Measurements from ENCODE around the gene TRIM63. TPM values are rescaled to one million over a fixed set of nuclear protein-coding genes. Genes with fewer than 3 reads are reported as not detected.

The TRIM63 gene
- total RNA-seq, 3 donors from 2014 or later (not counting 1 experiment from before 2014, with no cell fraction given), result not detected

- ATAC-seq (no peak), DNase-seq (no peak)
- Histone ChIP-seq H3K4me1 (ENCODE audit: control insufficient read depth, insufficient read depth, low read length) (no peaks in the 10 kb centered on the region), H3K27me3 (ENCODE audit: control insufficient read depth, insufficient read depth, low read length) (no peaks in the 10 kb centered on the region), H3K27ac (ENCODE audit: low read length) (no peak overlapping the region), H3K4me3 (ENCODE audit: low read length) (no peak overlapping the region), H3K9me3 (ENCODE audit: control insufficient read depth, insufficient read depth, low read length) (no peaks in the 10 kb centered on the region), H3K36me3 (ENCODE audit: control insufficient read depth, insufficient read depth, low read length) (no peaks in the 10 kb centered on the region)
- H3K4me1 Mint-ChIP-seq, result no peaks in the 10 kb centered on the region
- peaks cover 12% of the 10 kb centered on the region in 2 donors for H3K27me3 Mint-ChIP-seq (ENCODE audit: low read depth in 2 of 2)
- no peak overlapping the region for H3K27ac Mint-ChIP-seq
- TF ChIP-seq, protein P1, sequence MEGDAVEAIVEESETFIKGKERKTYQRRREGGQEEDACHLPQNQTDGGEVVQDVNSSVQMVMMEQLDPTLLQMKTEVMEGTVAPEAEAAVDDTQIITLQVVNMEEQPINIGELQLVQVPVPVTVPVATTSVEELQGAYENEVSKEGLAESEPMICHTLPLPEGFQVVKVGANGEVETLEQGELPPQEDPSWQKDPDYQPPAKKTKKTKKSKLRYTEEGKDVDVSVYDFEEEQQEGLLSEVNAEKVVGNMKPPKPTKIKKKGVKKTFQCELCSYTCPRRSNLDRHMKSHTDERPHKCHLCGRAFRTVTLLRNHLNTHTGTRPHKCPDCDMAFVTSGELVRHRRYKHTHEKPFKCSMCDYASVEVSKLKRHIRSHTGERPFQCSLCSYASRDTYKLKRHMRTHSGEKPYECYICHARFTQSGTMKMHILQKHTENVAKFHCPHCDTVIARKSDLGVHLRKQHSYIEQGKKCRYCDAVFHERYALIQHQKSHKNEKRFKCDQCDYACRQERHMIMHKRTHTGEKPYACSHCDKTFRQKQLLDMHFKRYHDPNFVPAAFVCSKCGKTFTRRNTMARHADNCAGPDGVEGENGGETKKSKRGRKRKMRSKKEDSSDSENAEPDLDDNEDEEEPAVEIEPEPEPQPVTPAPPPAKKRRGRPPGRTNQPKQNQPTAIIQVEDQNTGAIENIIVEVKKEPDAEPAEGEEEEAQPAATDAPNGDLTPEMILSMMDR (IDR thresholded peaks at IDR 0.05), result no peak
- intact Hi-C loops (cut with micrococcal nuclease), result no loop called here
- H3K4me3 Mint-ChIP-seq, result no peak overlapping the region
- WGBS (ENCODE audit: insufficient coverage), result 71% methylated on average over 2 of the region's 2 CpGs
- no peaks in the 10 kb centered on the region for H3K36me3 Mint-ChIP-seq
- H3K9me3 Mint-ChIP-seq, result no peaks in the 10 kb centered on the region
Observed at GRCh38 chr1:26084091-26084561, 16.7 kb upstream of the TRIM63 start.

GRCh38 chr1:26083208-26083607 lies 15.8 kb upstream of the TRIM63 start:
- H3K4me1 Mint-ChIP-seq, result no peaks in the 10 kb centered on the region
- H3K4me3 ChIP-seq (ENCODE audit: low read length), result no peak overlapping the region
- H3K36me3 Mint-ChIP-seq, result no peaks in the 10 kb centered on the region
- peaks cover 16 to 19% of the 10 kb centered on the region in 2 donors for H3K27me3 Mint-ChIP-seq (ENCODE audit: low read depth in 2 of 2)
- TF ChIP-seq, protein P1 (IDR thresholded peaks at IDR 0.05), result no peak
- intact Hi-C loops (cut with micrococcal nuclease), result no loop called here
- WGBS (ENCODE audit: insufficient coverage), result 80% methylated on average over 5 of the region's 5 CpGs
- no peak overlapping the region for H3K27ac ChIP-seq (ENCODE audit: low read length)
- no peaks in the 10 kb centered on the region for H3K4me1 ChIP-seq (ENCODE audit: control insufficient read depth, insufficient read depth, low read length)
- no peaks in the 10 kb centered on the region for H3K27me3 ChIP-seq (ENCODE audit: control insufficient read depth, insufficient read depth, low read length)
- H3K36me3 ChIP-seq (ENCODE audit: control insufficient read depth, insufficient read depth, low read length), result no peaks in the 10 kb centered on the region
- no peak for DNase-seq
- H3K9me3 ChIP-seq (ENCODE audit: control insufficient read depth, insufficient read depth, low read length), result no peaks in the 10 kb centered on the region
- no peak overlapping the region for H3K4me3 Mint-ChIP-seq
- no peak for ATAC-seq
- no peaks in the 10 kb centered on the region for H3K9me3 Mint-ChIP-seq
- H3K27ac Mint-ChIP-seq, result no peak overlapping the region

DNA sequence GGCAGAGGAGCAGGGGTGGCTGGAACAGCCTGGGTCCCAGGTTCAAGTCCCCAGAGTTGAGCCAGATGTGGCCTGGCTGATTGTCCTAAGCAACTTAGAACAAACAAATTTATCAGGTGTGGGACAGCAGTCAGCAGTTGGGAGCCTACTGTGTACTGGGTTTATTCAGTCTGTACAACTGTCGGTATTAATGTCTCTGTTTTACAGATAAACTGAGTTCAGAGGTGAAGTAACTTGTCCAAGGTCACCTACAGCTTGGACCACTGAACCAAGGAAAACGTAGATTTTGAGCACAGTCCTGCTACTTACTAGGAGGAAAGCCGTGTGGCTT lies 14.6 kb upstream of the TRIM63 start:
- peaks cover 16 to 26% of the 10 kb centered on the region in 2 donors for H3K27me3 Mint-ChIP-seq (ENCODE audit: low read depth in 2 of 2)
- no peaks in the 10 kb centered on the region for H3K9me3 ChIP-seq (ENCODE audit: control insufficient read depth, insufficient read depth, low read length)
- no peaks in the 10 kb centered on the region for H3K36me3 Mint-ChIP-seq
- H3K9me3 Mint-ChIP-seq, result no peaks in the 10 kb centered on the region
- no peak overlapping the region for H3K4me3 Mint-ChIP-seq
- H3K4me3 ChIP-seq (ENCODE audit: low read length), result no peak overlapping the region
- TF ChIP-seq, protein P1 (IDR thresholded peaks at IDR 0.05), result no peak
- 71% methylated on average over 2 of the region's 3 CpGs for WGBS (ENCODE audit: insufficient coverage)
- H3K27ac ChIP-seq (ENCODE audit: low read length), result no peak overlapping the region
- H3K27ac Mint-ChIP-seq, result no peak overlapping the region
- intact Hi-C loops (cut with micrococcal nuclease), result no loop called here
- H3K4me1 Mint-ChIP-seq, result no peaks in the 10 kb centered on the region
- no peaks in the 10 kb centered on the region for H3K27me3 ChIP-seq (ENCODE audit: control insufficient read depth, insufficient read depth, low read length)
- no peaks in the 10 kb centered on the region for H3K4me1 ChIP-seq (ENCODE audit: control insufficient read depth, insufficient read depth, low read length)
- DNase-seq (no peak), ATAC-seq (no peak)
- no peaks in the 10 kb centered on the region for H3K36me3 ChIP-seq (ENCODE audit: control insufficient read depth, insufficient read depth, low read length)

DNA sequence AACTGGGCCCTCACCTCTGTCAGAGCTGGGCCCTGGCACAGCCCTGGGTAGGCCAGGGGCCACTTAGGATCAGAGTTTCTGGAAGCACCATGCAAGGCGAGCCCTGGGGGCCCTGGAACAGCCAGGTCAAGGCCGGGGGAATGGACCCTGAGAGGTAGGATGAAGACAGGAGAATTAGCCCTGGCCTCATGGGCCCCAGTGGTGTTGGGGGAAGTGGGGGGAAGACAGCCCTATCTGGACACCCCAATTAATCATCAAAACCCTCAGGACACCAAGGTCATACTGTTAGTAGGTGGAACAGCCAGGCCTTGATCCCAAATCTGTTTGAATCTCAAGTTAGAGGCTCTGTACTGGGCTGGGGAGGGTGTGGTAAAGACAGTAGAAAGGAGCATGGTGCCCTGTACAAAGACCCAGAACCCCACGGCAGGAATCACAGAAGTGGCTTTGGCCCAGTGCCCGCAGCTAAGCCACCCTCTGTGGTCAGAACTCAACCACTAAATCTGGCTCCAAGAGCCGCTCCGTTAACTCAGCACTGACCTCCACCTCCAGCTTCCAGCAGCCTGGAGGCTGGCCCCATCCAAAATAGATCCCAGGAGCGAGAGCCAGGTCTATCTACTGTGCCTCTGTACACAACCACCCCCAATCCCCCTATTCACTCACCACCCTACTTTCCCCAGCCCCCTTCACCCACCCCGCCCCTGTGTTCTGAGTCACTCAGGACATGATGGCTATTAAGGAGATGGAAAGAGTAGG lies 14.0 kb upstream of the TRIM63 start:
- H3K36me3 Mint-ChIP-seq, result no peaks in the 10 kb centered on the region
- Histone ChIP-seq H3K9me3 (ENCODE audit: control insufficient read depth, insufficient read depth, low read length) (no peaks in the 10 kb centered on the region), H3K36me3 (ENCODE audit: control insufficient read depth, insufficient read depth, low read length) (no peaks in the 10 kb centered on the region), H3K4me1 (ENCODE audit: control insufficient read depth, insufficient read depth, low read length) (no peaks in the 10 kb centered on the region), H3K27ac (ENCODE audit: low read length) (no peak overlapping the region), H3K27me3 (ENCODE audit: control insufficient read depth, insufficient read depth, low read length) (no peaks in the 10 kb centered on the region), H3K4me3 (ENCODE audit: low read length) (no peak overlapping the region)
- peaks cover 16 to 26% of the 10 kb centered on the region in 2 donors for H3K27me3 Mint-ChIP-seq (ENCODE audit: low read depth in 2 of 2)
- WGBS (ENCODE audit: insufficient coverage), result 45% methylated on average over 7 of the region's 8 CpGs
- no peak overlapping the region for H3K27ac Mint-ChIP-seq
- H3K9me3 Mint-ChIP-seq, result no peaks in the 10 kb centered on the region
- TF ChIP-seq, protein P1 (IDR thresholded peaks at IDR 0.05), result no peak
- no peak overlapping the region for H3K4me3 Mint-ChIP-seq
- ATAC-seq, result no peak
- H3K4me1 Mint-ChIP-seq, result no peaks in the 10 kb centered on the region
- intact Hi-C loops (cut with micrococcal nuclease), result no loop called here
- no peak for DNase-seq
